DMS153 (cell line): ENCODE measurements around the gene PLD6.
"Not testable (repeated sequence)": the region's sequence is repeated elsewhere in the genome, so short reads cannot be mapped to it uniquely, and the experiment has no call there.

Experiments used
- DNase-seq: peaks from one replicate; lab custom pipeline; 2025; lab: John Stamatoyannopoulos, UW

PLD6 gene, protein sequence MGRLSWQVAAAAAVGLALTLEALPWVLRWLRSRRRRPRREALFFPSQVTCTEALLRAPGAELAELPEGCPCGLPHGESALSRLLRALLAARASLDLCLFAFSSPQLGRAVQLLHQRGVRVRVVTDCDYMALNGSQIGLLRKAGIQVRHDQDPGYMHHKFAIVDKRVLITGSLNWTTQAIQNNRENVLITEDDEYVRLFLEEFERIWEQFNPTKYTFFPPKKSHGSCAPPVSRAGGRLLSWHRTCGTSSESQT

DNA sequence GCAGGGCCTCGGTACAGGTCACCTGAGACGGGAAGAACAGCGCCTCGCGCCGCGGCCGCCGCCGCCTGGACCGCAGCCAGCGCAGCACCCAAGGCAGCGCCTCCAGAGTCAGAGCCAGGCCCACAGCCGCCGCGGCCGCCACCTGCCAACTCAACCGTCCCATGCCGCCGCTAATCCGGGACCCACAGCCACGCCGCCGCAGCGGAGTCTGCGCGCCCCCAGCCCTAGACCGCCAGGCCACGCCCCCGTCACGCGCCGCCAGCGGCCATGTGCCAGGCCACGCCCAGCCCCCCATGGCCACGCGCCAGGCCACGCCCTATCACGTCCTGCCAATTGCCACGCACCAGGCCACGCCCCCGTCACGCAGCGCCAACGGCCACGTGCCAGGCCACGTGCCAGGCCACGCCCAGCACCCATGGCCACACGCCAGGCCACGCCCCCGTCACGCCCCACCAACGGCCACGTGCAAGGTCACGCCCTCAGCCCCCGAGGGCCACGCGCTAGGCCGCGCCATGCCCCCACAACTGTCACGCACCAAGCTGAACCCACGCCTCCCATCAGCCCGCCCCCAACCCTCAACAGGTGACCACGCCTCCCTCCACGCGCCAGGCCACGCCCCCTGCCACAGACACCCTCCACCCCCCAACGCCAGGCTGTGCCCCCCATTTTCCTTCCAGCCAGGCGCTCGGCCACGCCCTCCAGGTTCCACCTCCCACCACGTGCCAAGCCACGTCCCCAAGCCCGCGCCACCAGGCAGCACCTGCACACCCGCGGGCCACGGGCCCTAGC lies at the start of gene PLD6:
PLD6 (minus strand) TSS at position 210 of the 789 bp plus-strand sequence; CDS start at position 163, 47 bp downstream.
- peak; percentile 48 for DNase-seq

DNA sequence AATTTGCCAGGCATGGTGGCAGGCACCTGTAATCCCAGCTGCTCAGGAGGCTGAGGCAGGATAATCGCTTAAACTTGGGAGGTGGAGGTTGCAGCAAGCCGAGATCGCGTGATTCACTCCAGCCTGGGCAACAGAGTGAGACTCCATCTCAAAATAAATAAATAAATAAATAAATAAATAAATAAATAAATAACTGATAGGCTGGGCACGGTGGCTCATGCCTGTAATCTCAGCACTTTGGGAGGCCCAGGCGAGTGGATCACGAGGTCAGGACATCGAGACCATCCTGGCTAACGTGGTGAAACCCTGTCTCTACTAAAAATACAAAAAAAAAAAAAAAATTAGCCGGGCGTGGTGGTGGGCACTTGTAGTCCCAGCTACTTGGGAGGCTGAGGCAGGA lies 49.6 kb upstream of the PLD6 start:
- not testable (repeated sequence) for DNase-seq

DNA sequence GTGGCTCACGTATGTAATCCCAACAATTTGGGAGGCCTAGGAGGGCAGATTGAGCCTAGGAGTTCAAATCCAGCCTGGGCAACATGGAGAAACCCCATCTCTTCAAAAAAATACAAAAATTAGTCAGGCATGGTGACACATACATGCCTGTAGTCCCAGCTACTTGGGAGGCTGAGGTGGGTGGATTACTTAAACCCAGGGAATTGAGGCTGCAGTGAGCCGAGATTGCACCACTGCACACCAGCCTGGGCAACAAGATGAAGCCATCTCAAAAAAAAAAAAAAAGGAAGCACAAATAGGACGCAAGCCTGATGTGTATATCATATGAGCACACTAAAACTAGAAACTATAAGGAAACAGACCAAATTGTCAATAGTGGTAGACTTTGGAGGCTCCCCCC lies 47.9 kb upstream of the PLD6 start:
- no peak for DNase-seq

DNA sequence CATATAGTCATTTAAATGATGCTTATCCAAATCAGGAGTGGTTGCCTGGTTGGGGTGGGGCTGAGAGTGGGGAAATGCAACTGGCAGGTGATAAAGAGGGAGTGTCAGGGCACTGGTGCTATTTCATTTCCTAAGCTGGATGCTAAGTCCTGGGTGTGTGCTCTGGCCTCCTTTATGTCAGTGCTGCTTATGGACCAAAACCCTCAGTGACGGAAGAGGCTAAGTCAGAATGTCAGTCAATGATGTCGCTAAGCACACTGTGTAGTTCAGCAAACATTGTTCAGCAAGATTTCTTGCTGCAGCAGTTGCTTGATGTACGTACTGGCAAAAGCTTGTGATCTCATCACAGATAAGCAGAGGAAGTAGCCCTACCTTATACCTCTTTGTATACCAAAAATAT lies 47.3 kb upstream of the PLD6 start:
- DNase-seq = no peak

DNA sequence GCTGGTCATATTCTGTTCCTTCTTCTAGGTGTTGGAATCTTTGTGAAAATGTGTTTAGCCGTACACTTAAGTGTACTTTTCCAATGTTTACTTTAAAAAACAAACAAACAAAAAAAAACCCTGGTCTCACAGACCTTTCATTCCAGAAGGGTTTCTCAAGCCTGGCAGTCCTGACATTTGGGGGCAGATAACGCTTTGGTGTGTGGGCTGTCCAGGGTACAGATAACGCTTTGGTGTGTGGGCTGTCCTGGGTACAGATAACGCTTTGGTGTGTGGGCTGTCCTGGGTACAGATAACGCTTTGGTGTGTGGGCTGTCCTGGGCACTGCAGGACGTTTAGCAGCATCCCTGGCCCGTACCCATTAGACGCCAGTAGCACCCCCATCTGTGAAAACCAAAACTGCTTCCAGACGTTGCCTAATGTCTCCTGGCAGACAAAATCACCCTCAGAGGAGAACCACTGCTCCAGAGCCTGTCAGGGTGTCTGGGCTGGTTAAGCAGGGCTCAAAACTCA lies 46.1 kb upstream of the PLD6 start:
- no peak for DNase-seq

DNA sequence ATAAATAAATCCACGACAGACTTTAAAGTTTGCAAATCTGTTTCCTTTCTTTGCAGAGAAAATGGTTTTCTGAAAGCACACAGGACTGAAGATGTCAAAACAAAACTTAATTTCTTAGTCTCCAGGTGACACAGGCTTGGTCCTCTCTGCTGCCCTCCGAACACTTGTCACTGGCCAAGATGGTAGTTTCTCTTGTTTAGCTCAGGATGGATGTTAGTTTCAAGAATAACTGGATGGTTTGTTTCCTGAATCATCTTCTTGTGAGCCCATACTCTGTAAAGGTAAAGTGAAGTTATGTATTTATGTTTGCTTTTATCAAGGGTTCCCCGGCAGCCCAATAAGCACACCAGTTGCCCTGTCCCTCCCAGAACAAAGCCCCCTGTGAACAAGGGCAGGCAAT lies 40.7 kb upstream of the PLD6 start:
- no peak for DNase-seq

DNA sequence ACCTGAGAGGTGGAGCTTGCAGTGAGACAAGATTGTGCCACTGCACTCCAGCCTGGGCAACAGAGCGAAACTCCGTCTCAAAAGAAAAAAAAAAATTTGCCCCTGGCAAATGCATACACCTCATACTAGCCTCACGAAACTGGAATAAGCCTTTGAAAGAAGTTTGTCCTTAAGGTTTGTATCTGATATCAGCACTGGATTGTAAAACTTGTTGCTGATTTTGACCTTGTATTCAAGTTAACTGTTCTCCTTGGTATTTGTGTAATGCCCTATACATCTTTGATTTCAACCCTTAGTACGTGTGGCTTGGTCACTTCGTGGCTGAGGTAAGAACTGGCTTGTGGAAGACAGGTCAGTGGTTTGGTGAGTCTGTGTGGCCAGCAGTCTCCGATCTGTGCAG lies 37.0 kb upstream of the PLD6 start:
- no peak for DNase-seq

DNA sequence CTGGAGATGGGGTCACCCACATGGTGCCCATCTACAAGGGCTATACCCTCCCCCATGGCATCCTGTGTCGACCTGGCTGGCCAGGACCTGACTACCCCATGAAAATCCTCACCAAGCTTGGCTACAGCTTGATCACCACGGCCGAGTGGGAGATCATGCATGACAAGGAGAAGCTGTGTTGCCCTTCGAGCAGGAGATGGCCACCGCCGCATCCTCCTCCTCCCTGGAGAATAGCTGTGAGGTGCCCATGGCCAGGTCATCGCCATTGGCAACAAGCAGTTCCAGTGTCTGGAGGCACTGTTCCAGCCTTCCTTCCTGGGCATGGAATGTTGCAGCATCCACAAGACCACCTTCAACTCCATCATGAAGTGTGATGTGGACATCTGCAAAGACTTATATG lies 36.1 kb upstream of the PLD6 start:
- DNase-seq = no peak

DNA sequence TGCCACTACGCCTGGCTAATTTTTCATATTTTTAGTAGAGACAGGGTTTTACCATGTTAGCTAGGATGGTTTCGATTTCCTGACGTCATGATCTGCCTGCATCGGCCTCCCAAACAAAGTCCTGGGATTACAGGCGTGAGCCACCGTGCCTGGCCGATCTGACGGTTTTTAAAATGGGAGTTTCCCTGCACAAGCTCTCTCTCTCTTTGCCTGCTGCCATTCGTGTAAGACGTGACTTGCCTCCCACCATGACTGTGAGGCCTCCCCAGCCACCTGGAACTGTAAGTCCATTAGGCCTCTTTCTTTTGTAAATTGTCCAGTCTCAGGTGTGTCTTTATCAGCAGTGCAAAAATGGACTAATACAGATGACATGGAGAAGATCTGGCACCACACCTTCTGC lies 35.5 kb upstream of the PLD6 start:
- no peak for DNase-seq

DNA sequence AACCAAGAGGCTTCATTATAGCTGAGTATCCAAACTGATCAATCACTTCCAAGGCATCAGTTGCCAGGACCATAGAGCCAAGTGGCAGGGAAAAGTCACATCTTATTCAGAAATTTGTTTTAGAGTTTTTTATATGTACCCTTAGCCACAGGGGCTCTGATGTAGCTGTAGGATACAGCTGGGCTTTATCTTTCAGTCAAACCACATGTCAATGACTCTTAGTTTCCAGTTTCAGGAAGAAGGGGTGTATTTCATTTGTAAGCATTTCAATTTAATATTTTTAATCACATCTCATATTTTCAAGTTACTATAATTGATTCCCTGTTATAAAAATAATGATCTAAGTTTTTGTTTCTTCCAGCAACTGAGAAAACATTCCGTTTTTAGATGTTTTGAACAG lies 33.7 kb upstream of the PLD6 start:
- no peak for DNase-seq

DNA sequence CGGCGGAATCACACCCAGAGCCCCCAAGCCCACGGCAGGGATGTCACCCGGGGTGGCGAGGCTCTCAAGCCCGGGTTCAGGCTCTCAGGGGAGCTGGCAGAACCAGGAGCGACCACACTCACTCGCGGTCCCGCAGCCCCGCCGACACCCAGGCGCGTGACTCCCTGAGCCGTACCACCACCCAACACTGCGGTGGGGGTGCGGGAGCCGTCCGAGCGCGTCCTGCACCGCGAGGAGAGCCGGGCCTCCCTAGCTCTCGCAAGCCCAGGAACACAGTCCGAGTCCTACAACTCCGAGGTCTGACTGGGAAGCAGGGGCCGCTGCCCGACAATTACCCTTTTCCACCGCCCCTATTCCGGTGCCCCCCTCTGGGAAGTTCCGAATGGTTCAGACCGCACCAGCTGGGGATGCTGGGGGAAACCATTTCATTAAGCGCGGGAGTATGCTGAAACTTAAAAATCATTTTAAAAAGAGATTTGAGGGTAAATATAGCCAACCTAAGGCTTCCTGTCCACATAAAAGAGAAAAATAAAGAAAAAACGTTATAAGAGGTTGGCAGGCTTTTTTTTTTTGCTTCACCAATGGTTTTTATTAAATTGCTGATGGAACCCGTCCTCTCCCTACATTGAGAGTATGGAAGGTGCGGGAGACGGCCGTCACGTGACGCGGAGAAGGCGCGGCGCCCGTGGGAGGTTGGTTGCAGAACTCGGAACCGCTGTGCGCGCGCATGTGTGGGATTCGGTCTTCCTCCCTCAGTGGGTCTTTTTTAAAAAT lies 31.1 kb upstream of the PLD6 start, which contains the start of gene FLCN:
FLCN (minus strand) TSS at position 143 of the 774 bp plus-strand sequence. CDS start 9,031 bp downstream, outside the sequence.
- peak; percentile 59 for DNase-seq

DNA sequence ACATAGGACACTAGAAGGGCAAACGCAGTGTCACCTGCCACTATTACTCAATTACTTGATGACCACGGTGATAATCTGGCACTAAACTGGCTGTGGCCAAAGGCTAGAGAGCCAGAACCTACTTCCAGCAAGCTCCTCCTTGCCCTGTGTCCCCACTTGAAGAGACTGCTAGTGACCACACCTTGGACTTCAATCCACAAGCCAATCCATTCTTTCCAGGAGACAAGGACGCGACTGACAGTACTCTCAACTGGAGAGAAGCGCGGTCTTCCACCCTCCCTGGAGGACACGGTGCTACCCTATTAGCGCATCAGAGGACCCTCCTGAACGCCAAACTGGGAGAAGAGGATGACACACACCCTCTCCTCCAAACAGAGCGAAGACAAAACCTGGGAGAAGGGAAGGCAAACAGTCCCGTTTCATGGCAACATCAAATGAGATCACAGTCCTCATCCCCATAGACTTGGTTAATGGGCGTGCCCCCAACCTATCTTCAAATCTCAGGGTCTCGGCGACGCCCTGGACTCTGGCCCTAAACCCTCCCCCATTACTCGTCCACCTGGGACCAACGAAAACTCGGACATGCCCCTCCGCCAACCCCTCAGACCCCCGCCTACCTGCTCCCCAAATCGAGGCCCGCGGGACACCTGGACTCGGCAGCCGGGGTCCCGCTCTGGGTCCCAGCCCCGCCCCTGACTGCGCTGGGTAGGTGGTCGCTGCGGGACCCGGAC lies 30.3 kb upstream of the PLD6 start:
- DNase-seq = no peak

DNA sequence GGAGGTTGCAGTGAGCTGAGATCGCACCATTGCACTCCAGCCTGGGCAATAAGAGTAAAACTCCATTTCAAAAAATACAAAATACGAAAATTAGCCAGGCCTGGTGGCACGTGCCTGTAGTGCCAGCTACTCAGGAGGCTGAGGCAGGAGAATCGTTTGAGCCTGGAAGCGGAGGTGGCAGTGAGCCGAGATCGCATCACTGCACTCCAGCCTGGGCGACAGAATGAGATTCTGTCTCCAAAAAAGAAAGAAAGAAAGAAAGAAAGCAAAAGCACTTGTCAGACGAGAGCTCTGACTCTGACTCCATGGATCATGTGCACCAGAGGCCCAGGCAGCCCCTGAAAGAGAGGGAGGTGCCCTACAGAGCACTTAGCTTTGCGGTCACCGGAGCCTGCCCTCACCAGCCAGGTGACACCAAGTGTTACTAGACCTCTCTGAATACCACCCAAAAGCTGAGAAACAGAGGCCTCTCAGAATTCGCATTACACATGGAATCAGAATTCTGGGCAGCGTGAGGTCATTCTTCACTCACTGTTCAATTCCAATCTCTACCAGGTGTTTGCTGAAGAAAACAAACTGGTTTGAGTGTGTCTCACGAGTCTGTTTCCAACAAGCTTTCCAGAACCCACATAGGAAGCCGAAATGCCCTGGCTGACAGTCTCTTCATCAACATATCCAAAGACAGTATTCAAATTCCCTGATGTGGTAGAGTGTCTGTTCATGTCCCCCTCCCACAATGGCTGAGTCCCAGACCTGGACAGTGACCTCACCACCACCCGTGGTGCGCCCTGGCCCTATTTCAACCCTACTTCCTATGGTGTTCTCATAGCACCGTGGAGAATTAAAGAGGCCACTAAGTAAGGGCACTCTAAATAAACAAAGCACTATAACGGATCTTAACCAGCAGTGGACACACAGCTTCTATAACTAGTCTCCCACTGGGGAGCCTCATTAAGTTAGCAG lies 29.4 kb upstream of the PLD6 start:
- DNase-seq = no peak

DNA sequence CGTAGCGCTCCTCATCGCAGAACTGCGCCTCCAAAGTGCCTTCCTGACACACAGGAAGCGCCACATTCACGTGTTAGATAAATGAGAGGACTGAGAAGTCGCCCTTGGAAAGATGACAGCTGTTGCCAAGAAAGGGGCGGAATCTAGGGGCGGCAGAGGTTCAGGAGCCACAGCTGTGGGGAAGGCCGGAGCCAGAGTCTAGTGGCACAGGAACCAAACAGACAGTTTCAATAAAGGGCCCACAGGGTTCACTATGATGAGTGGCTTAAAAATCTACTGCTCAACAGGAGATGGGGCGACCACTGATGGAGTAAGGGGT lies 26.1 kb upstream of the PLD6 start:
- no peak for DNase-seq

DNA sequence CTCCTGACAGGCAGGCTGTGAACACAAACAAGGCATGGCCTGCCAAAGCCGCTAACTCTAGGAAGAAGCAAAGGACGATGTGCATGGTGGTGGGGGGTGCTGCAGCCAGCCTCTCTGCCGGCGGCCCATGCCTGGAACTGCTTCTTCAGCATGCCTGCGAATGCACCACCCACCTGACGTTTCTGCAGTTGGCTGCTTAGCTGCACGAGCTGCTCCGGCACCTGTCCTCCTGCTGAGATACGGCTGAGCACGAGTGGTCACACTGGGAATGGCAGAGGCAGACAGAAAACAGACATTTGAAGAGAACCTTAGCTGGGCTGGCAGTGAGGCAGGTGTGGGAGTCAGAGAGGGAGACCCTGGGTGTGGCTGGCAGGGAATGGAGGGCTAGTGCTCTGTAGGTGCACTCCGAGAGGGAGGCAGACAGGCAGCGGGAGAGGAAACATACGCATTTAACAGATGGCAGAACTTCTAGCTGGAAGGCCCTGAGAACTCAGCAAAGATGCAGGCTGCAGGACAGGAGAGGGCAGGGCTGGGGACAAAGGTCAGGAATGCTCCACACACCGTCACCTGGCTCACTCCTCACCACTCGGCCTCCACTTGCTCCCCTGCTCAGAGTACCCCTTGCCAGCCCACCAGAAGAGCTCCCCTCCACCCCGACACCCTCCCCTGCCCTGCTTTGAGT lies 25.6 kb upstream of the PLD6 start:
- DNase-seq = no peak

DNA sequence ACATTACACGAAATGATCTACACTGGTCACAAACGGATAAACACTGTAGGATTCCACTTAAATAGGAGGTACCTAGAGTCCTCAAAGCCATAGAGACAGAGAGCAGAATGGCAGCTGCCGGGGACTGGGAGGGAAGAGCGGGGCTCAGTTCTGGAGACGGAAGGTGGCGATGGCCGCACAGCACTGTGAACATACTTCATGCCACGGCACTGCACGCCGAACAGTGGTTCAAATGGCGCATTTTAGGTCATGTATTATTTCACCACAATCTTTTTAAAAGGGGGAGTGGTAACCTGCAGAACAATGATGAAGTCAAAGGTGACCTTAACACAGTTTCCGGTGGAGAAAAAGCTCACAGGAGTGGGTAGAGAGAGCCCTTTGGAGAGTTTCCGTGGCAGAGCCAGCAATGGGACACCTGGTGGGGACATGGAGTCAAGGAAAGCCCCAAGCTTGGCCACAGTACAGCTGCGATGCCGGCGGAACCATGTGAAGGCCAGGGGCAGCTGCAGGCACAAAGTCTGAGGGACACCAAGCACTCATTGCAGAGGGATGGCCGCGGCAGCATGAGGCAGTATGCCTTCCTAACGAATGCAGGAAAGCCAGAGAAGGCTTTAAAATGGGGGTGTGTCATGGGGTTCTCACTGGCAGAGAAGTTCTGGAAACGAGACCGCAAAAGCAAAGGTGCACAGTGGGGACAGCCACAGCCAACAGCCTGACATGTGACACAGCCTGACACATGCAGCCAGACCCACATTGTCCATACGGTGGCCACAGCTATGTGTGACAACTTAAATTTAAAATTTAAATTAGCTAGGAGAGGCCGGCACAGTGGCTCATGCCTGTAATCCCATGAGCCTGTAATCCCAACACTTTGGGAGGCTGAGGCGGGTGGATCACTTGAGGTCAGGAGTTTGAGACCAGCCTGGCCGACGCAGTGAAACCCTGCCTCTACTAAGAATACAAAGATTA lies 23.6 kb upstream of the PLD6 start:
- DNase-seq = no peak

DNA sequence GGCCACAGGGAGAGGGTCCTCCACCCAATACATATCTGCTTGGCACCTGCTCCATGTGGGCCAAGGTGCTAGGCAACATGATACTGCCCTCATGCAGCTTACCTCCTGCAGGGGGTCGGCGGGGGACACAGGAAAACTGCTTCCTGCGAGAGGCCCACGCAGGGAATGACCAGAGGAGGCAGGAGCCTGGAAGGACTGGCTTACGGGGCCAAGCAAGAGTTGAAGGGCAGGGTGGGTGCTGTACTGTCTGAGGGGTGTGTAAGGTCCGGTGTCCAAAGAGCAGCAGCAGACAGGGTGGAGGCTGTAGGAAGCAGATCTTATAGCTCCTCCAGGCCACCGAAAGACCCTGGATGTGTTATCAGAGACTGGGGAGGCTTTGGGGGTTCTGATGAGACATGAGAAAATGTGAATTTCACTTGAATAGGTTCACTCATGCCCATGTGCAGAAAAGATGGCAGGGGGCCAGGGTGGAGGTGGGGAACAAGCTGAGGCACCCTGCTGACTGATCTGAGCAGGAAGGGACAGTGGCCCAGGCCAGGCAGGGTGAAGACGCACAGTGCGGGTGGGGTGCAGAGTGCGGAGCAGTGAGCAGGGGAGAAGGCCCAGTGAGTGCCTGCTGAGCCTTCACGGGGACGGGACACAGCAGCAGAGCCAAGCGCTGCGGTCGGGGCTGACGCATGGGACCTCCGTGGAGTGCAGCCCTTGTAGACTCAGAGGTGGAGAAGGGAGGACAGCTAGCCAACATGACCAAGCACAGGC lies 22.6 kb upstream of the PLD6 start:
- DNase-seq = no peak
